Measurements from ENCODE around the gene CBLN1.
"Not testable (repeated sequence)": the region's sequence is repeated elsewhere in the genome, so short reads cannot be mapped to it uniquely, and the experiment has no call there.

The CBLN1 gene

GRCh38 chr16:49277386-49277742 is 4.3 kb downstream of the CBLN1 start:
- DNase-seq: no peak

- DNase-seq: no peak
These were observed 4.8 kb downstream of the CBLN1 start for GRCh38 chr16:49276646-49277385.

- DNase-seq: no peak
These were observed 5.8 kb downstream of the CBLN1 start for GRCh38 chr16:49275870-49276269.

- no peak for DNase-seq
These were observed 6.4 kb downstream of the CBLN1 start for GRCh38 chr16:49275050-49275730.

GRCh38 chr16:49274591-49274990 is 7.0 kb downstream of the CBLN1 start:
- no peak for DNase-seq

GRCh38 chr16:49273771-49274170 is 7.9 kb downstream of the CBLN1 start:
- DNase-seq: no peak

- no peak for DNase-seq
These were observed 10.3 kb downstream of the CBLN1 start for GRCh38 chr16:49271363-49271762.

GRCh38 chr16:49269201-49269600 is 12.4 kb downstream of the CBLN1 start:
- DNase-seq: no peak

GRCh38 chr16:49268667-49269066 is 13.0 kb downstream of the CBLN1 start:
- DNase-seq: no peak

- DNase-seq: no peak
These were observed 19.1 kb downstream of the CBLN1 start for GRCh38 chr16:49262501-49262900.

- DNase-seq: no peak
These were observed 19.7 kb downstream of the CBLN1 start for GRCh38 chr16:49261930-49262329.

GRCh38 chr16:49260956-49261530 is 20.6 kb downstream of the CBLN1 start:
- DNase-seq: no peak

- no peak for DNase-seq
These were observed 21.4 kb downstream of the CBLN1 start for GRCh38 chr16:49260253-49260652.

- no peak for DNase-seq
These were observed 22.3 kb downstream of the CBLN1 start for GRCh38 chr16:49259330-49259729.

GRCh38 chr16:49250689-49251088 is 30.9 kb downstream of the CBLN1 start:
- no peak for DNase-seq

GRCh38 chr16:49248227-49248626 is 33.4 kb downstream of the CBLN1 start:
- no peak for DNase-seq

GRCh38 chr16:49236216-49236615 is 45.4 kb downstream of the CBLN1 start:
- no peak for DNase-seq

GRCh38 chr16:49228335-49228734 is 53.3 kb downstream of the CBLN1 start:
- DNase-seq: not testable (repeated sequence)
